Measurements from ENCODE around the gene CACFD1.
"Not testable (repeated sequence)": the region's sequence is repeated elsewhere in the genome, so short reads cannot be mapped to it uniquely, and the experiment has no call there.

Gene CACFD1

DNA sequence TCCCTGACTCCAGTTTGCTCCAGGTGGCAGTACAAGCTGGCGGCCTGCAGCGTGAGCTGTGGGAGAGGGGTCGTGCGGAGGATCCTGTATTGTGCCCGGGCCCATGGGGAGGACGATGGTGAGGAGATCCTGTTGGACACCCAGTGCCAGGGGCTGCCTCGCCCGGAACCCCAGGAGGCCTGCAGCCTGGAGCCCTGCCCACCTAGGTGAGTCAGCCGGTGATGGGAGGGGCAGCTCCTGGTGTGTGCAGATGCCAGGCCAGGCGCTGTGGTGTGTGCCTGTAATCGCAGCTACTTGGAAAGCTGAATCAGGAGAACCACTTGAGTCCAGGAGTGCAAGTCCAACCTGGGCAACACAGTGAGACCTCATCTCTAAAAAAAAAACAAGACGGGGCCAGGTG is 10.0 kb upstream of the CACFD1 start:
- TF ChIP-seq, protein P1, sequence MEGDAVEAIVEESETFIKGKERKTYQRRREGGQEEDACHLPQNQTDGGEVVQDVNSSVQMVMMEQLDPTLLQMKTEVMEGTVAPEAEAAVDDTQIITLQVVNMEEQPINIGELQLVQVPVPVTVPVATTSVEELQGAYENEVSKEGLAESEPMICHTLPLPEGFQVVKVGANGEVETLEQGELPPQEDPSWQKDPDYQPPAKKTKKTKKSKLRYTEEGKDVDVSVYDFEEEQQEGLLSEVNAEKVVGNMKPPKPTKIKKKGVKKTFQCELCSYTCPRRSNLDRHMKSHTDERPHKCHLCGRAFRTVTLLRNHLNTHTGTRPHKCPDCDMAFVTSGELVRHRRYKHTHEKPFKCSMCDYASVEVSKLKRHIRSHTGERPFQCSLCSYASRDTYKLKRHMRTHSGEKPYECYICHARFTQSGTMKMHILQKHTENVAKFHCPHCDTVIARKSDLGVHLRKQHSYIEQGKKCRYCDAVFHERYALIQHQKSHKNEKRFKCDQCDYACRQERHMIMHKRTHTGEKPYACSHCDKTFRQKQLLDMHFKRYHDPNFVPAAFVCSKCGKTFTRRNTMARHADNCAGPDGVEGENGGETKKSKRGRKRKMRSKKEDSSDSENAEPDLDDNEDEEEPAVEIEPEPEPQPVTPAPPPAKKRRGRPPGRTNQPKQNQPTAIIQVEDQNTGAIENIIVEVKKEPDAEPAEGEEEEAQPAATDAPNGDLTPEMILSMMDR (IDR thresholded peaks at IDR 0.05; ENCODE audit: control insufficient read depth, extremely low read depth, insufficient read depth), result no peak
- H3K4me3 ChIP-seq (ENCODE audit: low read depth, low read length), result no peak overlapping the region
- no peak for DNase-seq (ENCODE audit: low read depth)

GRCh38 chr9:133451865-133452264 is 7.9 kb upstream of the CACFD1 start:
- not testable (repeated sequence) for DNase-seq (ENCODE audit: low read depth); H3K4me3 ChIP-seq (ENCODE audit: low read depth, low read length)

- TF ChIP-seq, protein P1 (IDR thresholded peaks at IDR 0.05; ENCODE audit: control insufficient read depth, extremely low read depth, insufficient read depth), result no peak
- H3K4me3 ChIP-seq (ENCODE audit: low read depth, low read length), result no peak overlapping the region
- no peak for DNase-seq (ENCODE audit: low read depth)
Measured at GRCh38 chr9:133452562-133452961, 7.2 kb upstream of the CACFD1 start.

DNA sequence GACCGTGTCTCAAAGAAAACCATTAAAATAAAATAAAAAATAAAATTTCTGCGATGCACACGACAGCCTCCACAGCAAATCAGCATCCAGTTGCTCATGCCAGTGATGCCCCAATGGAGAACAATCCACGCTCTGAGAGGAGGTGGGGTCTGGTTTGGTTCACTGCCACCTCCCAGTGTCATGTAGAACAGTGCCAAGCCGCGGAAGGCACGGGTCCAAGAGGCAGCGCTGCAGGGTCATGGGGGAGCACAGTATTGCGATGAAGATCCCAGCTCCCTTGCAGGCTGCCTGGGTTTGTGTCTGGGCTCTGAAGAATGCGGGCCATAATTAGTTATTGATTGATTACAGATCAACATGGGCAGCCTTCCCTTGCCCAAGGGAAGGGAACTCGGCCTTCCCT is 6.1 kb upstream of the CACFD1 start:
- no peak overlapping the region for H3K4me3 ChIP-seq (ENCODE audit: low read depth, low read length)
- TF ChIP-seq, protein P1 (IDR thresholded peaks at IDR 0.05; ENCODE audit: control insufficient read depth, extremely low read depth, insufficient read depth), result no peak
- DNase-seq (ENCODE audit: low read depth), result no peak

DNA sequence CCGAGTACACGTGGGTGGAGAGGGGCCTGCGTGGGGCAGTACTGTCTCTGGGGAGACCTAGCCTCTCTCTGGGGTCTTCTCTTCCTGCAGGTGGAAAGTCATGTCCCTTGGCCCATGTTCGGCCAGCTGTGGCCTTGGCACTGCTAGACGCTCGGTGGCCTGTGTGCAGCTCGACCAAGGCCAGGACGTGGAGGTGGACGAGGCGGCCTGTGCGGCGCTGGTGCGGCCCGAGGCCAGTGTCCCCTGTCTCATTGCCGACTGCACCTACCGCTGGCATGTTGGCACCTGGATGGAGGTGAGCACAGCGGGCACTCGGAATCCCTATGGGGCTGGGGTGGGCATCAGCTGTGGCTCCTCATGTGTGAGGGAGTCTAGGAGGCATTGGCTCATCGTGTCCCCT is 5.5 kb upstream of the CACFD1 start:
- TF ChIP-seq, protein P1 (IDR thresholded peaks at IDR 0.05; ENCODE audit: control insufficient read depth, extremely low read depth, insufficient read depth), result no peak
- DNase-seq (ENCODE audit: low read depth), result no peak

GRCh38 chr9:133454943-133455673 is 4.7 kb upstream of the CACFD1 start:
- no peak for DNase-seq (ENCODE audit: low read depth)
- TF ChIP-seq, protein P1 (IDR thresholded peaks at IDR 0.05; ENCODE audit: control insufficient read depth, extremely low read depth, insufficient read depth), result no peak
- no peak overlapping the region for H3K4me3 ChIP-seq (ENCODE audit: low read depth, low read length)

More for the DNA sequence above, 5.5 kb upstream of the CACFD1 start:
- no peak overlapping the region for H3K4me3 ChIP-seq (ENCODE audit: low read depth, low read length)

DNA sequence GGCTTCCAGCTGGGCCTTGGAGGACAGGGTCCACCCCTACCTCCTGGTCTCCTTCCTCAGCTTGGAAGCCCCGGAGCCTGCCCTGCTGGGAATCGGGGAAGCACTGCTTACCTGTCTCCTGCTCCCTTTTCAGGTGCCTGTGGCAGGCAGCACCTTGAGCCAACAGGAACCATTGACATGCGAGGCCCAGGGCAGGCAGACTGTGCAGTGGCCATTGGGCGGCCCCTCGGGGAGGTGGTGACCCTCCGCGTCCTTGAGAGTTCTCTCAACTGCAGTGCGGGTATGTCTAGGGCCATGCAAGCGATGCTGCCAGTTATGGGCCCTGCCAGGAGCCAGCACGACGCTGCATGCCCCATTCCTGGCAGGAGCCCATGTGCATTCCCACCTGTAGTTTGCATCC is 3.8 kb upstream of the CACFD1 start:
- TF ChIP-seq, protein P1 (IDR thresholded peaks at IDR 0.05; ENCODE audit: control insufficient read depth, extremely low read depth, insufficient read depth), result no peak
- no peak for DNase-seq (ENCODE audit: low read depth)
- H3K4me3 ChIP-seq (ENCODE audit: low read depth, low read length), result no peak overlapping the region
